Sciatic nerve (tissue), 2 donors: ENCODE data around the gene GCNT2. TPM values are rescaled to one million over a fixed set of nuclear protein-coding genes. Genes with fewer than 3 reads are reported as not detected.
A peak's percentile ranks its signal among the peaks of the same experiment; 100 is the strongest.
"Not testable (repeated sequence)": the region's sequence is repeated elsewhere in the genome, so short reads cannot be mapped to it uniquely, and the experiment has no call there.

Source experiments
- ATAC-seq: fragments of 200-7000 bp; cut with Tn5 transposase; one replicate; pipeline ENCODE4 v1.9.1; 2020; ENCODE audit warnings: mild to moderate bottlenecking, moderate library complexity
- DNase-seq: peaks from one replicate; pipeline ENCODE4 v3.0.0-alpha.2; 2020; ENCODE audit warnings: low spot score
- intact Hi-C: fragments of 100-400 bp; cut with DNase I; formaldehyde crosslinking; loops from one replicate; pipeline ENCODE4 v1.14.2; 2022
- total RNA-seq: library from RNA; stranded (reverse); fragmentation: NEBNext Ultra II Directional; extraction: Animal tissue kit (Norgen Biotek cat#: 25700); gene quantifications from one replicate; pipeline ENCODE4 v1.2.1, GENCODE V29; 2021
- donor health status: DM: no; HTN: no; CAD: no.
- donor health status: DM: no; HTN: no; CAD: no.

Gene GCNT2
- total RNA-seq, 1 donor from 2014 or later: 2.6 TPM

- DNase-seq (no peak), ATAC-seq (no peak)
- intact Hi-C loops: no loop called here
Observed at GRCh38 chr6:10589983-10590382, 68.8 kb downstream of the GCNT2 start.

GRCh38 chr6:10591422-10592160, 70.4 kb downstream of the GCNT2 start:
- ATAC-seq (no peak), DNase-seq (no peak)
- intact Hi-C loops: no loop called here

GRCh38 chr6:10595731-10596664, 74.8 kb downstream of the GCNT2 start:
- DNase-seq (no peak), ATAC-seq (no peak)
- intact Hi-C loops: loop anchor here (5.0 kb wide), 1 partner anchor 559 kb away; no protein-coding TSS in a partner anchor

- intact Hi-C loops: loop anchor here (5.0 kb wide), 1 partner anchor 560 kb away; no protein-coding TSS in a partner anchor
- DNase-seq (no peak), ATAC-seq (no peak)
Observed at GRCh38 chr6:10597499-10598001, 76.4 kb downstream of the GCNT2 start.

GRCh38 chr6:10598084-10598960, 77.2 kb downstream of the GCNT2 start:
- no peak for DNase-seq
- intact Hi-C loops: loop anchor here (5.0 kb wide), 1 partner anchor 561 kb away; no protein-coding TSS in a partner anchor
- ATAC-seq: no peak

- intact Hi-C loops: loop anchor here (5.0 kb wide), 1 partner anchor 562 kb away; no protein-coding TSS in a partner anchor
Observed at GRCh38 chr6:10599046-10599445, 77.9 kb downstream of the GCNT2 start.

GRCh38 chr6:10600681-10601080, 79.5 kb downstream of the GCNT2 start:
- intact Hi-C loops, ATAC-seq, DNase-seq: not testable (repeated sequence)

More at GRCh38 chr6:10599046-10599445, 77.9 kb downstream of the GCNT2 start:
- DNase-seq (no peak), ATAC-seq (no peak)

GRCh38 chr6:10603219-10603618, 82.1 kb downstream of the GCNT2 start:
- no peak for ATAC-seq
- intact Hi-C loops: no loop called here
- DNase-seq: no peak

- ATAC-seq: no peak
- intact Hi-C loops: no loop called here
Observed at GRCh38 chr6:10609038-10609437, 87.9 kb downstream of the GCNT2 start.

GRCh38 chr6:10610289-10610688, 89.1 kb downstream of the GCNT2 start:
- ATAC-seq: peak; percentile 48
- no peak for DNase-seq
- intact Hi-C loops: no loop called here

More at GRCh38 chr6:10609038-10609437, 87.9 kb downstream of the GCNT2 start:
- DNase-seq: no peak

- intact Hi-C loops: no loop called here
- ATAC-seq: no peak
- no peak for DNase-seq
Observed at GRCh38 chr6:10612161-10612560, 91.0 kb downstream of the GCNT2 start.

GRCh38 chr6:10613077-10613476, 91.9 kb downstream of the GCNT2 start:
- intact Hi-C loops: no loop called here
- DNase-seq (no peak), ATAC-seq (no peak)

GRCh38 chr6:10613723-10614122, 92.6 kb downstream of the GCNT2 start:
- ATAC-seq (no peak), DNase-seq (no peak)
- intact Hi-C loops: no loop called here

- DNase-seq: no peak
- intact Hi-C loops: no loop called here
- ATAC-seq: no peak
Observed at GRCh38 chr6:10615675-10616074, 94.5 kb downstream of the GCNT2 start.

- intact Hi-C loops, DNase-seq, ATAC-seq: not testable (repeated sequence)
Observed at GRCh38 chr6:10616266-10616665, 95.1 kb downstream of the GCNT2 start.

GRCh38 chr6:10617008-10617696, 96.0 kb downstream of the GCNT2 start:
- ATAC-seq: no peak
- intact Hi-C loops: no loop called here
- no peak for DNase-seq

- ATAC-seq: no peak
- no peak for DNase-seq
- intact Hi-C loops: no loop called here
Observed at GRCh38 chr6:10618409-10618808, 97.3 kb downstream of the GCNT2 start.

- ATAC-seq: no peak
- intact Hi-C loops: no loop called here
- DNase-seq: no peak
Observed at GRCh38 chr6:10621213-10621612, 100.1 kb downstream of the GCNT2 start.
